22Rv1 (cell line): ENCODE data around the gene STAC.

Experiments used
- ZFX ChIP-seq: fragments of 450-650 bp; IDR thresholded peaks from 2 replicates; pipeline ENCODE4 v1.6.1; 2017; ENCODE audit warnings: antibody characterized with exemption, borderline replicate concordance
- TF ChIP-seq, protein P1 (sequence below): fragments of 450-650 bp; IDR thresholded peaks from 2 replicates; pipeline ENCODE4 v1.5.1; 2017; ENCODE audit warnings: mild to moderate bottlenecking

- TF ChIP-seq, protein P1, sequence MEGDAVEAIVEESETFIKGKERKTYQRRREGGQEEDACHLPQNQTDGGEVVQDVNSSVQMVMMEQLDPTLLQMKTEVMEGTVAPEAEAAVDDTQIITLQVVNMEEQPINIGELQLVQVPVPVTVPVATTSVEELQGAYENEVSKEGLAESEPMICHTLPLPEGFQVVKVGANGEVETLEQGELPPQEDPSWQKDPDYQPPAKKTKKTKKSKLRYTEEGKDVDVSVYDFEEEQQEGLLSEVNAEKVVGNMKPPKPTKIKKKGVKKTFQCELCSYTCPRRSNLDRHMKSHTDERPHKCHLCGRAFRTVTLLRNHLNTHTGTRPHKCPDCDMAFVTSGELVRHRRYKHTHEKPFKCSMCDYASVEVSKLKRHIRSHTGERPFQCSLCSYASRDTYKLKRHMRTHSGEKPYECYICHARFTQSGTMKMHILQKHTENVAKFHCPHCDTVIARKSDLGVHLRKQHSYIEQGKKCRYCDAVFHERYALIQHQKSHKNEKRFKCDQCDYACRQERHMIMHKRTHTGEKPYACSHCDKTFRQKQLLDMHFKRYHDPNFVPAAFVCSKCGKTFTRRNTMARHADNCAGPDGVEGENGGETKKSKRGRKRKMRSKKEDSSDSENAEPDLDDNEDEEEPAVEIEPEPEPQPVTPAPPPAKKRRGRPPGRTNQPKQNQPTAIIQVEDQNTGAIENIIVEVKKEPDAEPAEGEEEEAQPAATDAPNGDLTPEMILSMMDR: no peak
- TF ChIP-seq ZFX: no peak
Observed at GRCh38 chr3:36373084-36373483, 7.2 kb upstream of the STAC start.
